Vagina (tissue), 2 donors: Measurements from ENCODE around the gene RAD50. TPM values are rescaled to one million over a fixed set of nuclear protein-coding genes. Genes with fewer than 3 reads are reported as not detected.
"Not testable (repeated sequence)": the region's sequence is repeated elsewhere in the genome, so short reads cannot be mapped to it uniquely, and the experiment has no call there.

Experiments
- DNase-seq, 2 donors: peaks; one replicate each; pipeline ENCODE4 v3.0.0-alpha.2; 2017; ENCODE audit errors: extremely low spot score in 2 of 2
- H3K27ac ChIP-seq: fragments of 200-600 bp; sonication (generic); one replicate; pipeline ENCODE4 v1.5.1; 2019
- H3K27me3 ChIP-seq: fragments of 200-600 bp; sonication (generic); one replicate; pipeline ENCODE4 v1.5.1; 2019
- H3K36me3 ChIP-seq, 2 donors: fragments of 200-600 bp; sonication (generic); one replicate each; pipeline ENCODE4 v1.5.1; 2017 to 2019
- H3K4me1 ChIP-seq: fragments of 200-600 bp; sonication (generic); one replicate; pipeline ENCODE4 v1.5.1; 2019
- H3K4me3 ChIP-seq, 2 donors: fragments of 200-600 bp; sonication (generic); 1 replicate in 1 of 2; 2 replicates in 1 of 2; pipeline ENCODE4 v1.5.1; 2016 to 2019
- H3K9me3 ChIP-seq: fragments of 200-600 bp; sonication (generic); one replicate; pipeline ENCODE4 v1.5.1; 2019
- POLR2A ChIP-seq, 2 donors: fragments of 450-650 bp; IDR thresholded peaks; one replicate each; pipeline ENCODE4 v1.6.1; 2017; ENCODE audit warnings: antibody characterized with exemption in 2 of 2, mild to moderate bottlenecking in 2 of 2, moderate library complexity in 2 of 2
- POLR2AphosphoS5 ChIP-seq, 2 donors: sonication (generic); formaldehyde crosslinking; IDR thresholded peaks; one replicate each; pipeline ENCODE4 v1.9.0; 2017; ENCODE audit warnings: antibody characterized with exemption in 2 of 2, mild to moderate bottlenecking in 2 of 2, low read depth in 1 of 2; ENCODE audit not compliant: insufficient read depth in 1 of 2
- intact Hi-C: fragments of 100-400 bp; cut with DNase I; formaldehyde crosslinking; loops from one replicate; pipeline ENCODE4 v1.15.1; 2023
- total RNA-seq: library from RNA; depleted of rRNA; stranded (reverse); fragments of >200 nt; gene quantifications from one replicate; pipeline ENCODE4 v1.2.3, GENCODE V29; 2016
- TF ChIP-seq, protein P1 (sequence below), 3 experiments: fragments of 450-650 bp in 2 of 3; fragments of 200-600 bp in 1 of 3; sonication (generic) in 1 of 3; IDR thresholded peaks; one replicate each; pipeline ENCODE4 v1.5.1; 2017 to 2019; ENCODE audit warnings: antibody characterized with exemption in 3 of 3, mild to moderate bottlenecking in 2 of 3, moderate library complexity in 2 of 3

The RAD50 gene
- total RNA-seq, 1 donor from 2014 or later, result 29.0 TPM

DNA sequence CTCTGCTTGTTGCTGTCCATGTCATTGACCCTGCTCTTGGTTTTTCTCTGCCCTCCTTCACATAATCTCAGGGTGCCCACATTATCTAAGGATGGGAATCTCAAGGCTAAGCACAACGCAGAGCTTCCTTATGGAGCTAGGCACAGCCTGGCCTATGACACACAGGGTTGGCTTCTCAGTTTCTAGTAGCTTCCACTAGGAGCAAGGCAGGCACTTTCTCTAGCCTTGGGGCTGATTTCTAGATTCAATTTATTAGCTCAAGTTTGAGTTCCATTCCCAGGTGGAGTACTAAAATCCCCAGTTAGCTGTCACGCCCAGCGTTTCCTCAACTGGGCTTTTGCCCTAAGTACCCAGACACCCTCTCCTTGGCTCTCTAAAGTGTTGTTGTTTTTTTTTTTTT is 129.4 kb downstream of the RAD50 start:
- no peak overlapping the region for H3K27ac ChIP-seq
- DNase-seq, result no peak
- no peaks in the 10 kb centered on the region for H3K4me1 ChIP-seq
- H3K9me3 ChIP-seq, result no peaks in the 10 kb centered on the region
- no peaks in the 10 kb centered on the region for H3K27me3 ChIP-seq
- H3K36me3 ChIP-seq, result no peaks in the 10 kb centered on the region
- TF ChIP-seq POLR2A (IDR thresholded peaks at IDR 0.05) (no peak), POLR2AphosphoS5 (IDR thresholded peaks at IDR 0.05; ENCODE audit: insufficient read depth in 1 of 2, low read depth in 1 of 2) (no peak)
- TF ChIP-seq, protein P1, sequence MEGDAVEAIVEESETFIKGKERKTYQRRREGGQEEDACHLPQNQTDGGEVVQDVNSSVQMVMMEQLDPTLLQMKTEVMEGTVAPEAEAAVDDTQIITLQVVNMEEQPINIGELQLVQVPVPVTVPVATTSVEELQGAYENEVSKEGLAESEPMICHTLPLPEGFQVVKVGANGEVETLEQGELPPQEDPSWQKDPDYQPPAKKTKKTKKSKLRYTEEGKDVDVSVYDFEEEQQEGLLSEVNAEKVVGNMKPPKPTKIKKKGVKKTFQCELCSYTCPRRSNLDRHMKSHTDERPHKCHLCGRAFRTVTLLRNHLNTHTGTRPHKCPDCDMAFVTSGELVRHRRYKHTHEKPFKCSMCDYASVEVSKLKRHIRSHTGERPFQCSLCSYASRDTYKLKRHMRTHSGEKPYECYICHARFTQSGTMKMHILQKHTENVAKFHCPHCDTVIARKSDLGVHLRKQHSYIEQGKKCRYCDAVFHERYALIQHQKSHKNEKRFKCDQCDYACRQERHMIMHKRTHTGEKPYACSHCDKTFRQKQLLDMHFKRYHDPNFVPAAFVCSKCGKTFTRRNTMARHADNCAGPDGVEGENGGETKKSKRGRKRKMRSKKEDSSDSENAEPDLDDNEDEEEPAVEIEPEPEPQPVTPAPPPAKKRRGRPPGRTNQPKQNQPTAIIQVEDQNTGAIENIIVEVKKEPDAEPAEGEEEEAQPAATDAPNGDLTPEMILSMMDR (IDR thresholded peaks at IDR 0.05), result no peak
- no peak overlapping the region for H3K4me3 ChIP-seq
- intact Hi-C loops, result no loop called here

DNA sequence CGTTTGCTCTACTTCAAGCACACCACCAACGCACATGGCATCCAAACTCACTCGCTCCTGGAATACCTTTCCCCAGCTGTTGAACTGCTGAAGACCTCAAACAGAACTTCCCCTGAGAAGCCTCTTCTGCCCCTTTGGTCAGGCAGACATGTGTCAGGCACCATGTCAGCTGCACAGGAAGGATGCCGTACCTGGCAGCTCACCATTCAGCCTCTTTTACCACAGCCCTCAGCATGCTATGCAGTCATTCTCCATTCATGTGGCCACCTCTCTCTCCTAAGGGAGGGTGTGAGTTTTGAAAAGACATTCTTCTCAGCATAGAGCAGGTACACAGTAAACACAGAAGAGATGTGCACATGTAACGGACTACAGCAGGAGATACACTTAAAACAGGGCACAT is 131.2 kb downstream of the RAD50 start:
- Histone ChIP-seq H3K9me3 (no peaks in the 10 kb centered on the region), H3K36me3 (no peaks in the 10 kb centered on the region), H3K27ac (no peak overlapping the region), H3K27me3 (no peaks in the 10 kb centered on the region), H3K4me3 (no peak overlapping the region), H3K4me1 (no peaks in the 10 kb centered on the region)
- intact Hi-C loops, result no loop called here
- TF ChIP-seq, protein P1 (IDR thresholded peaks at IDR 0.05), result no peak
- TF ChIP-seq POLR2AphosphoS5 (IDR thresholded peaks at IDR 0.05; ENCODE audit: insufficient read depth in 1 of 2, low read depth in 1 of 2) (no peak), POLR2A (IDR thresholded peaks at IDR 0.05) (no peak)
- DNase-seq, result no peak

DNA sequence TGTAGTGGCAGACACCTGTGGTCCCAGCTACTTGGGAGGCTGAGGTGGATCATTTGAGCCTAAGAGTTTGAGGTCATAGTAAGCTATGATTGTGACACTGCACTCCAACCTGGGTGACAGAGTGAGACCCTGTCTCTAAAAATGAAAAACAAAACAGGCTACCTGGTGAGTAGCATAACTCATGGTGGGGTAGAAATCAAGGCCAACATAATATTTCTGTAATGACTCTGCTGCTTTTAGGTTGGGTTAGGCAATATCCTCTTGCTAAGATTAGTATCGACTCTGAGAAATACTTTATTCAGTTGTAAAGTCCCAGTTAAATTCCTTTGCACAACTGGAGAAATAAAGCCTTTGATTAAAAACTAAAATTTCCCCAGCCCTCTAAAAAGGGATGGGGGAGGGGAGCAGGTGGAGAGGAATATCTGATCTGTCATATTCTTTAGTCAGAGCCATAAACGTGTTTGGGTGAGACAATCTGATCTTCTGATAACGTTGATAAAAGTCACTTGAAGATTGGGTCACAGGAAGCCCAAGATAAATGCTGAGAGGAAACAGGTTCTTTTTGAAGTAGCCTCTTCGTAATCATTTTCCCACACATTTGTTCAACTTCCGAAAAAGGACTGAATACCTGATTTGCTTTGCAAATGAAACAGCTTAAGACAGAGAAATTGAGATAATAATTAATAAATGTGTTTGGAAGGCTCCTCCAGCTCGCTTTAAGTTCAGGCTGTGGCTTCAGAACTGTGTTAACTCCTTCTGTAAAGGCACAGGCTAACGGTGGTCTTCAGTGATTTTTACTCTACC is 132.0 kb downstream of the RAD50 start:
- no peaks in the 10 kb centered on the region for H3K9me3 ChIP-seq
- no peaks in the 10 kb centered on the region for H3K36me3 ChIP-seq
- H3K27me3 ChIP-seq, result no peaks in the 10 kb centered on the region
- H3K4me3 ChIP-seq, result no peak overlapping the region
- no peak for DNase-seq
- intact Hi-C loops, result no loop called here
- no peaks in the 10 kb centered on the region for H3K4me1 ChIP-seq
- H3K27ac ChIP-seq, result no peak overlapping the region
- TF ChIP-seq POLR2AphosphoS5 (IDR thresholded peaks at IDR 0.05; ENCODE audit: insufficient read depth in 1 of 2, low read depth in 1 of 2) (no peak), POLR2A (IDR thresholded peaks at IDR 0.05) (no peak)
- TF ChIP-seq, protein P1 (IDR thresholded peaks at IDR 0.05), result no peak

DNA sequence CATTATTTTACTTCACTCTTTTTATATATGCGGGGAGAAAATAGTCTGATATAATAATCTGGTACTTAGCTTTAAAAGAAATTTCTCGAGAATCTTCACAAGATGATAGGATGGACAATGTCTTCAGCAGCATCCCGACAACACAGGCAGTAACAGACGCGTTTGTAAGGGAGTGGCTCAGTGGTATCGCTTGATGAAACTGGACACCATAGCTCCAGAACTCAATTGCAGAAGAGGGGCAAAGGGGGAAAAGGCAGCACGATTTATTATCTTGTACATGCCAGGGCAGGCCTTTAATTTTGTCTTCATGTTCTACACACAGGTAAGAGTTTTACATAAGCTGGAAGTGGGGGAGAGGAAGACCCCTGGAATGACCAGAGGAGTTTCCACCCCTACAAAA is 132.7 kb downstream of the RAD50 start:
- DNase-seq, result no peak
- Histone ChIP-seq H3K9me3 (no peaks in the 10 kb centered on the region), H3K4me1 (no peaks in the 10 kb centered on the region), H3K36me3 (no peaks in the 10 kb centered on the region), H3K4me3 (no peak overlapping the region), H3K27me3 (no peaks in the 10 kb centered on the region), H3K27ac (no peak overlapping the region)
- TF ChIP-seq POLR2A (IDR thresholded peaks at IDR 0.05) (no peak), POLR2AphosphoS5 (IDR thresholded peaks at IDR 0.05; ENCODE audit: insufficient read depth in 1 of 2, low read depth in 1 of 2) (no peak)
- TF ChIP-seq, protein P1 (IDR thresholded peaks at IDR 0.05), result no peak
- intact Hi-C loops, result no loop called here

- intact Hi-C loops, result no loop called here
- TF ChIP-seq POLR2AphosphoS5 (IDR thresholded peaks at IDR 0.05; ENCODE audit: insufficient read depth in 1 of 2, low read depth in 1 of 2) (no peak), POLR2A (IDR thresholded peaks at IDR 0.05) (no peak)
- TF ChIP-seq, protein P1 (IDR thresholded peaks at IDR 0.05), result no peak
- H3K9me3 ChIP-seq, result no peaks in the 10 kb centered on the region
- H3K36me3 ChIP-seq, result no peaks in the 10 kb centered on the region
- H3K4me3 ChIP-seq, result no peak overlapping the region
- H3K4me1 ChIP-seq, result no peaks in the 10 kb centered on the region
- no peak for DNase-seq
- no peaks in the 10 kb centered on the region for H3K27me3 ChIP-seq
- no peak overlapping the region for H3K27ac ChIP-seq
Measured at GRCh38 chr5:132690156-132690555, 133.4 kb downstream of the RAD50 start.

DNA sequence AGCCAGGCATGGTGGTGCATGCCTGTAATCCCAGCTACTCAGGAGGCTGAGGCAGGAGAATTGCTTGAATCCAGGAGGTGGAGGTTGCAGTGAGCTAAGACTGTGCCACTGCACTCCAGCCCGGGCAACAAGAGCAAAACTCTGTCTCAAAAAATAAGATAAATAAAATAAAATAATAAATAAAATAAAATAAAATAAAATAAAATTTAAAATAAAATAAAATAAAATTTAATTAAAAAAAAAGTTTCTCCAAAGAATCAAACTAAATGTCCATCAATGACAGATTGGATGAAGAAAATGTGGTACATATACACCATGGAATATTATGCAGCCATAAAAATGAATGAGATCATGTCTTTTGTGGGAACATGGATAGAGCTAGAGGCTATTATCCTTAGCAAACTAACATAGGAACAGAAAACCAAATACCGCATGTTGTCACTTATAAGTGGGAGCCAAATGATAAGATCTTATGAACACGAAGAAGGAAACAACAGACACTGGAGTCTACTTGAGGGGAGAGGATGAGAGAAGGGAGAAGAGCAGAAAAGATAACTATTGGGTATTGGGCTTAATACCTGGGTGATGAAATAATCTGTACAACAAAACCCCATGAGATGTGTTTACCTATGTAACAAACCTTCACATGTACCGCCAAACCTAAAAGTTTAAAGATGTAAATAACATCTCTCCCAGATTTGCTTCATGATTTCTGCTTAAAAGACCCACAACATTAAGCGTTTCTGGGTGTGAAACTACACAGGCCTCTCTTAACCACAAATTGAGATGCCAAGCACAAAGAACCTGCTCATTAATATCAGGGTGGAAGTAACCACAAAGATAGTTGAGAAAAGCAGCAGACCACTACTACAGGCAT is 135.2 kb downstream of the RAD50 start:
- H3K27ac ChIP-seq, H3K36me3 ChIP-seq, H3K4me1 ChIP-seq, intact Hi-C loops, H3K9me3 ChIP-seq, DNase-seq, H3K4me3 ChIP-seq, H3K27me3 ChIP-seq: not testable (repeated sequence)
